Stimulated activated CD8-positive, alpha-beta memory T cell treated with anti-CD3 and anti-CD28 coated beads, Interleukin-4, amount 100 ng/mL, for 4 hours (primary cell): Measurements from ENCODE around the gene TSKU.

Source experiments
- DNase-seq, 2 donors: peaks; one replicate each; pipeline ENCODE4 v3.0.0-alpha.2; 2020; ENCODE audit warnings: low read depth in 2 of 2, low spot score in 1 of 2

TSKU gene

DNA sequence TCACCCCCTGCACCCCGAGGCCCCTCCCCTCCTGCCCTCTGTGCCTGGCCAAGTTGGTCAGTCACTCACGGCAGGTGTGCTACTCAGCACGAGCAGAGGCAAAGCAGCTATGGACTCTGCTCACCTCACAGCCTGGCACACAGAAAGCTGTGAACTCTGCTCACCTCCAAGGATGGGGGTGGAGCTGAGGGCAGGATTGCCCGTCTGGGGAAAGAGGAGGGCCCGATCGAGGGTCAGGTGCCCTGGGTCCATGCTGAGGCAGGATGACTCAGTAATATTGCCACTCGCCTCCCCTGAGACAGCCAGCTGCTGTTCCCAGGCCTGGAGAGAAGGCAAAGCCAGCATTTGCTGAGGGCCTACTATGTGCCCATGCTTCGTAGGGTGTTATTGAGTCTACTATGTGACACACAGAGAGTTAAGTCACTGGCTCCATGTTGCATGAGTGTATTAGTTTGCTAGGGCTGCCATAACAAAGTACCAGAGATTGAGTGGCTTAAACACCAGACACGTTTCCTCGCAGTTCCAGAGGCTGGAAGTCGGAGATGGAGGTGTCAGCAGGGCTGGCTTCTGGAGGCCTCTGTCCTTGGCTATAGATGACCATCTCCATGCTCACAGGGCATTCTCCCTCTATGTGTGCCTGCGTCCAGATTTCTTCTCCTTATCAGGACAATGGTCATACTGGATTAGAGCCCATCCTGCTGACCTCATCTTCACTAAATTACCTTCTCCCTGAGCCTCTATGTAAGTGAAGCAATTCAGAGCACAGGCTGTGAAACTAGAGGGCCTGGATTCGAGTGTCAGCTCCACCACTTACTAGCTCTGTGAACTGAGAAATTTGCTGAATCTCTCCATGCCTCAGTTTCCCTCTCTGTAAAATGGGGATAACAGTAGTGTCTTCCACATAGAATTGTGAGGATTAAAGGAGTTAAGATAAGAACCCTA lies 13.2 kb upstream of the TSKU start:
- DNase-seq = no peak

DNA sequence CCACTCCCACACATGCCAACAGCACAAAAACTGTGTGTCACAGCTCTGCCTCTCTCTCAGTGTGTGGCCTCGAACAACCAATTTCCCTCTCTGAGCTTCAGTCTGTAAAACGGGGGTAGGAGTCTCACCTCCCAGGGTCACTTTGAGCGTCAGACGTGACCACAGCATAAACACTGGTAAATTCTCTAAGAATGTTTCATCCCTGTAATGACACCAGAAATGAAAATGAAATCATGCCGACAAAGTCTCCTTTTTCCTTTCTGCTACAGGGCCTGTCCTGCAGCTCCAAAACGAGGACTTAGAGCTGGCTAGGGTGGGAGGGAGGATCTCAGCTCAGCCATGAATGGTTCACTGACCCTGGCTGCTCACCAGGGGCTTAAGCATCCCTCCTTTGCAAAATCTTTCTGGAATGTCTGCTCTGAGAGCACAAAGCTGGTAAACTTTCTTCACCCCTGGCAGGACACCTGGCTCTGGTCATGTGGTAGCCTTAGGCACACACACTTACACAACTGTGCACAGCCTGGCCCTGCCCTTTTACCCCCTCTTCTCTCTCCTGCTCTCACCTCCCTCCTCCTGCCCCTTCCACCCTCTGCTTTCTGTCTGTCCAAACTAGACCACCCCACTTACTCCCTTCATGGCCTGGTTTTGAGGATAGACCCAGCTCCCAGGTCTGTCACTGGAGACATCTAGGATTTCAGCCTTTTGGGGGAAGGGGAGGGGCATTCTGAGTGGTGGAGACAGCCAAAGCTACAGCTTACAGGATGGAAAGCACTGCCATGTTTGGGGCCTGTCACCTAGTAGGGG lies 12.3 kb upstream of the TSKU start:
- DNase-seq = no peak

DNA sequence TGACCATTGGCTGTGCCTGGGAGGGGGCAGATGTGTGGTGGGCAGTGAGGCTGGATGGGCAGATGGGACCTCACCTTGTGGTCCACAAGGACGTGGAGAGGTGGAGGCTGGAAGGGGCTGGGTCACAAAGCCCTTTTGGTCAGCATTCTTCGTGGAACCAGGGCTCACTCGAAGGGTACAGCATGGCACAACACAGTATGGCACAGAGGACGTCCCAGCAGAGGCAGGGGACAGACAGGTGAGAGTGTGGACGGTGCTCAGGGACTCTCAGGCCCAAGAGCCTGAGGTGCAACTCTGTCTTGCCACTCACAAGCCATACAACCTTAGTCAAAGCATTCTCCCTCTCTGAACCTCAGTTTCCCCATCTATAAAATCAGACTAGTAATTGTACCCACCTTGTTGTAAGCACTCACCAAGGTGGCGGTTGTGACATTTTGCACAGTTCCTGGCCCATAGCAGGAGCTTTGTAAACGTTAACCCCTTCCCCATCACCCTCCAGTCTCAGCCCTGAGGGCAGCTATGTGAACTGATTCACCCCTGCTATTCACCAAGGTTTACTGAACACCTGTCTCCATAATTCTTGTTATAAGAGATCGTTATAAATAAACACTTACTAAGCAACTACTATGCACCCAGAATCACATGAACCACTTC lies 11.6 kb upstream of the TSKU start:
- no peak for DNase-seq

DNA sequence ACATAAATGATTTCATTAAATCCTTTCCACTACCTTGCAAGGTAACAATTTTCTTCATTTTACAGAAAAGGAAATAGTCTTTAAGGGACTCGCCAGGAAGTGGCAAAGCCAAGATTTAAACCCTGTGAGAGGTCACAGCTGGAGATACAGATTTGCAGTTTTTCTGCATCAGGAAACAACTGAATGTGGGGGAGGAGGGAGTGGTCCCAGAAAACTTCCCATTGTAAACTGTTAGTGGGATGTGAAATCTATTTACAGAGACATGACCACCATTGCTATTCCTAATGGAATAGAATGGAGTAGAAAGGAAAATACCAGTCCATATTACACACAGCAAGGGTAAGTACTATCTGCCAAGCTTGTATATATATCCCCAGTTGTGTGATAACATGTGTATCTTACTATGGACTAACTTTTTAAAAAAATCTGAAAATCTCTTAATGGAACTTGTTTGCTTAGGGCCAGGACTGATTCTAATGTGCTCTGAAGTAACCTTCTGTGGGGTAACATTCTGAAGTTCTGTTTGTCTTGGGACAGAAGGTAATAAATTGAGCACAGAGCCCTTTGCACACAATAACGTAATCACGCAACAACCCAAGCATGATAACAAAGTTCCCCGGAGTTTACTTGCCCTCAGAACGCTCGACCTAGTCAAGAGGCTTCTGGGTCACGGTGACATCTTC lies 10.9 kb upstream of the TSKU start:
- no peak for DNase-seq

DNA sequence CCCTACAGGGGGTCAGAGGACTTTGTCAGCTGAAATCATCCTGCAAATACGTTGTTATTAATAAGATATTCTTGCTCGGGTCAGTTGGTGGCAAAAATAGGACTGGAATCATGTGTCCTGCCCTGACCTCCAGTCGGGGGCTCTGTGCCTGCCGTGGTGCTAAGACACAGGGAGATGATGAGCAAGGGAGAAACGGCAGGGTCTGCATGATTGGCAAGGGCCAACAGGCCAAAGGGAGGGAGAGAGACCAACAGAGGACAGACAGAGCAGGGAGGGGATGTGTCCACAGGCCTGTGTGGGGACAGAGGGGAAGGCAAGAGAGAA lies 10.4 kb upstream of the TSKU start:
- DNase-seq = no peak

DNA sequence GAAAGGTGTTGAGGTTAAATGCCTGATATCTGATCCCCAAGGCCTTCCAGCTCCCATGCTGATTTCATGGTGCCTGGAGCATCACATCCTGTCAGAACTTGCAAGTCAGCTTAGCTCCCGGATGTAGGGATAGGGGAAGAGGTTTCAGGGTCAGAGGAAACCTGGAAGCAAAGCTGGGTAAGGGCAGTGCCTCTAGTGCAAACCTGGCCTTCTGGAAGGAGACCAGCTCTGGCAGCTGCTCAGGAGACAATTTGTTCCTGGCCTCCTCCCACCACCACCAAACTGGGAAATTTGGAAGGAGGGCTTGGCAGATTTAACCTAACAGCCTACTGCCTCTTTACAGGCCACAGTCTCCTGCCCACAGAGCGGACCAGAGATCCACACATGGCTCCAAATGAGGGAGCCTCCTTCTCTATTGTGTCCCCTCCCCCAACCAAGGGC lies 9.2 kb upstream of the TSKU start:
- no peak for DNase-seq

DNA sequence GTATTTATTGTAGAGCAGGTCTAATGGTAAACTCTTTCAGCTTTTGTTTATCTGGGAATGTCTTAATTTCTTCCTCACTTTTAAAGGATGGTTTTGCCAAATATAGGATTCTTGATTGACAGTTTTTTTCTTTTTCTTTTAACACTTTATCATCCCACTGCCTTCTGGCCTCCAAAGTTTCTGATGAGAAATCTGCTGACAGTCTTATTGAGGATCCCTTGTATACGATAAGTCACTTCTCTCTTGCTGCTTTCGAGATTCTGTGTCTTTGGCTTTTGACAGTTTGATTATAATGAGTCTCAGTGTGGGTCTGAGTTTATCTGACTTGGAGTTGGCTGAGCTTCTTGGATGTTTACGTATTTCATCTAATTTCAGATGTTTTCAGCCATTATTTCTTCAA lies 6.7 kb upstream of the TSKU start:
- DNase-seq = no peak

DNA sequence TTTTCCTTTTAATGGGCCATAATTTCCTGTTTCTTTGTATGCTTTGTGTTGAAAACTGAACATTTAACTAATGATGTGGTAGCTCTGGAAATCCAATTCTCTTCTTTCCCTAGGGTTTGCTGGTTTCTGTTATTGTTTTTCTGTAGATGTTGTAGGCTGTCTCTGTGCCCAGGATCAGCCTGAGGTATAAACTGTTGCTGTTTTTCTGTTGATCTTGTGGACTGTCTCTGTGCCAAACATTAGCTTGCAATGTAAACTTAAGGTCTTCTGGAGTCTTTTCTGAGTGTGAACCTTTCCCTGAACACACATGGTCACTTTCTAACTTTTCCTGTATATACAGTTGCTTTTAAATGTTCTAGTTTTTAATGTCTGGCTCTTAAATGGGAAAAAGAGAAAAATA lies 5.9 kb upstream of the TSKU start:
- DNase-seq = no peak

DNA sequence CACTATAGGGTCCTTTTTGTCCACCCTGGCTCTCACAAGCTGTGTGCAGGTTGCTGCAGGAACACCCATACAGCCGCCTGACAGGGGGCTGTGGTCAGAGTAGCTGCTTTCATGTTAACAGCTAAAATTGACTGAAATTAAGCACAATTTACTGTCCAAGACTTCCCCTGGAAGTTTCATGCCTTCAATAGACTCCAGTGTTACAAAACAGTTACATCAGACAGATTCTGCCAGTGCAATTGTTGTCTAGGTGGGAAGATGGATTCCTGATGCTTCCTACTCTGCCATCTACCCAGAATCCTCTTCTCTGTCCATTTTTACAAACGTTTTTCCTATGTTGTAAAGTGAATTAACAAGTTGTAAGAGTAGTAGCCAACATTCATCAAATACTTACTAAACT lies 5.3 kb upstream of the TSKU start:
- no peak for DNase-seq

DNA sequence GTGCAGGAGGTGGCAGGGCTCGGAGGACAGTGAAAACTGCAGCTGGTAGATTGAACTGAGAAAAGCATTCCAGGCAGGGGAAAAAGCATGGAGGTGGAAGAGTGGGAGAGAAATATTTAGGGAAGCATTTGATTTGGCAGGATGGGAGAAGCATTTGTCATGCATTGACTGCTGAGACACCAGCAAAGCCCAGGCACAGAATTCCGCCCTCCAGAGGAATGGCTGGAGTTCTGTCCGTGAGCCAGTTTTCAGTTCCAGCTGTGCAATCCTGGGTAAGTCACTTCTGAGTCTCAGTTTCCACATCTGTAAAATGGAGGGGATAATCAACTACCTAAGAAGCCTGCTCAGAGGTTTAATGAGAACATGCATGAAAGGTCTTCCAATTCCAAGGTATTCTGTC lies 4.3 kb upstream of the TSKU start:
- DNase-seq = no peak

DNA sequence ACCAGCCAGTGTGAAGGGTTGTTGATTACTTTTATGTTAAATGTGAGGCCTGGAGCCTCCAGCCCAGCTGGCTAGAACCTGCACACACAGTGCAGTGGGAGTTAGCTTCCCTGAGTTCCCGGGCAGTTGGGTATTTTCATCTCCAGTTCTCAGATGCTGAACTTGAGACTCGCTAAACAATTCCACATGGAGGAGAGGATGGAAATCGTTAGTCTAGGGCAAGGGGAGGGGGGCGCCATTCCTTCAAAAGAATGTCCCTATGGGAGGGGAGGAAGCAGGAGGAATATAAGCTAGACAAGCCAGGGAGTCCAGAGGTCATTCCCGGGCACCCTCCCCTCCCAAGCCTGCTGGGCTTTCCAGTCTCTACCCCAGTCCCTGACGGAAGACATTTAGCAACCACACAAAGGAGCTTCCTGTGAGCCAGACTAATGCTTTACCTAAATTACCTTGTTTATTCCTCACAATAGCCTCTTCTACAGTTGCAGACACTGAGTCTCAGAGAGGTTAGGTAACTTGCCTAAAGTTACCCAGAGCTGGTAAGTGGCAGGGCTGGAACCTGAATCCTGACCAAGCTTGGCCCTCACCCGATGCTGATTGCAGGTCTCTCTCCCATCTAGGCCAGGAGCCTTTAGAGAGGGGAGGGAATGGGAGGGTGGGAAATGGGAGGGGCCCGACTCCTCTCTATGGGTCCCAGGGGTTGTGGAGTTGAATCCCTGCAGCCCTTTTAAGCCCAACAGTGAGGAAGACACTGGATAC lies 1.9 kb upstream of the TSKU start:
- no peak for DNase-seq

DNA sequence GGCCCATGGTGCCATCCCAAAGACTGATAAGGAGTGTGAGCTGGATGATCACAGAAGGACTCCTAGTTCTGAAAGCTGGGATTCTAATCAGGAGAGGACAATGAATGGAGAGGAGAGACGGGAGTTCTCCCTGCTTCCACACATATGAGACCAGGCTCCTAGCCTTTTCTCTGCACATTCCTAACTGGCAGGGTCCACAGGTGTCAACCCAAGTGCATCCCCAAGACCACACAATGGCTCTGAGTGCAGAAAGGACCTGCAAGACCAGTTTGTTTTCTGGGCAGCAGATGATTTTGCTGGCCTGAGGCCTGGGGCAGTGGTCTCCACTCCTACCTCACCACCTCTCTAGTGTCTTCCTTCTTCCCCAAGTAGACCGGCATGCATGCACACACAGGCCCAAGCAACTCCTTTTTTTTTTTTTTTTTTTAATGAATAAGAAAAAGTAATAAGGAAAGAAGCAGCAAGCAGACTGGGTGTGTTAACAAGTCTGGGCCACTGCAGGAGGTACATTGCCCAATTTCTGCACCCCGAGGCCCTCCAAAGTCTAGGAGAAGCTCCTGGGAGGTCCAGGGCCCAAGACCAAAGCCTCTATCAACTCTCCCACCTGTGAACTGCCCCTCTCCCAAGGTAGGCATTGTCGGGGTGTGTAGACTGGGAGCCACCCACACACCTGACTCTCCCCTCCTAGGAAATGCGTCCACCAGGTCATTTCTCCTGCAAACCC lies 1.2 kb upstream of the TSKU start:
- no peak for DNase-seq

DNA sequence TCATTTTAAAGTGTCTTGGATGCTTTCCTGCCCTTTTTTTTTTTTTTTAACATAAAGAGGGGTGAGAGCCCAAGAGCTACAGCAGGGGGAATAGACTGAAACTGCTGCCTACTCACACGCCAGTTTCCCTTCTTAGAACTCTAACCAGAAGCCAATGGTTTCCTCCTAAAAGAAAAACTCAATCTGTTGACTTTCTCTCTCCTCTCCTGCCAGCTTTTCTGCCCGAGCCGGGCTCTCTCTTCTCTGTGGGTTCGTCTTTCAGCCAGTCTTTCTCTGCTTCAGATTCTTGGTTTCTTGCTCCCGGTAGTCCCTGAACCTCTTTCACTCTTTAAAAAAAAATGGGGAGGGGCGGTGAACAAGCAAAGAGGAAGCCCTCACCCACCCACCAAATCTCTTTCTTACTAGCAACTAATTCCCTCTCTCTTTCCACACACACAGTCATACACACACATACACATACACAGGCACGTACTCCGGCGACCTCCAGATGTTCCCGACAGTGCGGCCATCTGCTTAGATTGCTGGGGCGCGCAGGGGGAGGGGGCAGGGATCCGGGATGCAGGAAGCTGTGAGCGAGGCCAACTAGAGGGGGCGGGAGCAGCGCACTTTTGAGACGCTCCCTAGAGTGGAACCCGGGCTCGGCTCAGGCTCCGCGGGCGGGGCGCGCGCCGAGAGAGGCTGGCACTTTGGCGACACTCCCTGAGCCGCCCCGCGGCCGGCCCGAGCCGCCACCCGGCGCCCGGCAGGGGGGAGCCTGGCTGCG lies 444 bp upstream of the TSKU start:
- DNase-seq = no peak

DNA sequence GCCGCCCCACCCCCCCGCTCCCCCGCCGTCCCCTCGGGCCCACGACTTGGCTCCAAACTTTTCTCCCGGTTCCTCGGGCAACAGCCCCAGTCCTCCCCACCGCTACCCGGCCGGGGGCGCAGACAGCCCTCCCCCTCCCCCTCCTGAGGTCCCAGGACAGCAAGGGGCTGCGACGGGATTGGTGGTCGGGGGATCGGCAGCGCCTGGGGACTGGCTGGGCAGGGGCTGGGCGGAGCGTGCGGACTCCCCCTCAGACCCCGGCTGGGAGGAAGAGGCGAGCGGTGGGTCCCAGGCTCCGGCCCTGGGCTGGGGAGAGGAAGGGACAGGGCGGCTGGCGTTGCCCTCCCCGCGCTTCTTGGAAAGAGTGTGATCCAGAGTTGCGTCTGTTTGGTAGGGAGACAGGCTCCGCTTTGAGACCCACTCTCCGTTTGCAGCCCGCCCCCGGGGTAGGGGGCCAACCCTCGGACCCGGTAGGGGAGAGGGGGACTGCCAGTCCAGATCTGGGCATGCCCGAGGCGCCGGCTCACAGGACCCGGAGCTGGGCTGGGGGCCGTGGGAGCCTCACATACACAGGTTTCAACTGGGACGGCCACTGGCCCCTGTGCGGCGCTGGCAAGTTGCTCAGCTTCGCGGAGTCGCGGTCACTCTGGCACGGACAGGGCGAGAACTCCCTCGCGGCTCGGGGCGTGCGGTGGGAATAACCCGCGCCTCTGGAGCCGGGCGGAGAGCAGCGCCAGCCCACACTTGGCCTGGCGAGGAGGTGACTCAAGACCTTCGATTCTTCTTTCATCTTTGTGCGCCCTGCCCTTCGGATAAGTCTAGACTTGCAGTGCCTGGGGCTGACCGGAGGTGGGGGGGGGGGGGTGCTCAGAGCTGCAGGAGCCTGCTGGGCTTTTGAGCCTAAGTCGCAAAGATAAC lies 999 bp downstream of the TSKU start:
- no peak for DNase-seq

DNA sequence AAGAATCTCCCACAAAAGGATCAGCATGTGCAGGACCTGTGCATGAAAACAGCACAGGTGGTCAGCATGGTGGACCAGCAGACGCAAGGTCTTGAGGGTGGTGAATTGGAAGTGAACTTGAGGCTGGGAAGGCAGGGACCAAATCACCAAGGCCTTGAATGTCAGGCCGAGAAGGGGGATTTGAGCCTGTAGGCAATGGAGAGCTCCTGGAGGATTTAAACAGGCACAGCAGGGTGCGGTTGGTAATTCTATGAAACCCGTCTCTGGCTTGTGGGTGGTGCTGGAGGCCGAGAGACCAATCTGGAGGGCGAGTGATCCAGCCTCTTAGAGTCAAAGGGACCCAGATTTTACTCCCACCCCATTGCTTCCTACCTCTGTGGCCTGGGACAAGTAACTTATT lies 2.4 kb downstream of the TSKU start:
- DNase-seq = no peak

DNA sequence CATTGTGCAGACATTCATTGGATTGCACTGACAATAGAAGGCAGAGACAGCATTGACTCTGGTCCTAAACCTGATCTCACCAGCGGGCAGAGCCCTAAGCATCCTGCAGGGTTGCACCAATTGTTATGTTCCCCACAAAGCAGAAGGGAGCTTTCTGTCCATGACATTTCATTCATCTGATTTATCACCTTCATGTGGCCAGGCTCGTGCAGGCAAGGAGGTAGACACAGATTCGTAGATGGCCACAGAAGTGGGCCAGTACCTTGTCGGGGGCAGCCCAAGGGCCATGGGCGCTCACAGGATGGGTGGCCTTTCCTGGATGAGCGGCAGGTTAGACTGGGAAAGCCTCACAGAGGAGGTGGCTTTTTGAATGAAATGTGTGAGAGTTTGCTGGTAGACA lies 2.9 kb downstream of the TSKU start:
- no peak for DNase-seq

DNA sequence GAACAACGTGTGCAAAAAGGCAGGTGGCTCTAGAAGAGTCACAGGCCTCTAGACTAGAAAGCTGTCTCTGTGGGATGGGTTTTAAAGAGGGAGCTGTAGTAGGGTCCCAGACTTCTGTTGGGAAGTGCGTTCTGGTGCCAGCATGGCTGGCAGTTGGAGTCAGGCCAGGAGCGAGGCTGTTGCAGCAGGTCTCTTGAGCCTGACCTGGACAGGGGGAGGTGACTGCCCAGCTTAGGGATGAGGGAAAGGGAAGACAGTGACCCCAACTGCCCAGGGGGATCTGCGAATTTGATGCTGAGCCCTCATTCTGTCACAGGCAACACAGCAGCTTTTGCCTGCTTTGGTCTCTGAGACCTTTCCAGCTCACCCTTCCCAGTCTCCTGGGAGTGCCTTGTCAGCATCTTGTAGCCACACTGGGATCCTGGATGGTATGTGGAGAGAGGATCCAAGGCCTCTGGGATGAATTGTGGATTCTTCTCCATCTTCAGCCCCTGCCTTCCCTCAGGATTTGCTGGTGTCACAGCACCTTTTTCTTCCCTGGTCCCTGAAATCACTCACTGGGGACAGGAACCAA lies 3.4 kb downstream of the TSKU start:
- DNase-seq = no peak

DNA sequence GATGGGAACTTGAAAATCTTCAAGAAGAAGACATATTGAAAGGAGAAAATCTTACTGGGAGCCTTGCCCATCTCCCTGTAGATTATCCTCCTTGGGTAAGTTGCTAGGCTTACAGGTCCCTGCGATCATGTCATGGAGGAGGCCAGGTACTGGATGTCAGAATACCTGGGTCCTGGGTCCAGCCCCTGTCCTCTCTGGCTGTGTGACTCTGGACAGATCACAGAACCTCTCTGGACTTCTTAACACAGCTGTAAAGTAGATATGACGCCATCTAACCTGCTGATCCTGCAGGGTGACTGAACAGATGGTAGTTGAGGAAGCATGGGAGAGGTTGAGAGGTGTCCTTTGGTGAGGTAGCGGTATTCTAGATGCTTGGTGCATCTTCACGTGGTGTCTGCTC lies 4.1 kb downstream of the TSKU start:
- no peak for DNase-seq
